ENCODE data around the gene LRRC18.

LRRC18 gene

DNA sequence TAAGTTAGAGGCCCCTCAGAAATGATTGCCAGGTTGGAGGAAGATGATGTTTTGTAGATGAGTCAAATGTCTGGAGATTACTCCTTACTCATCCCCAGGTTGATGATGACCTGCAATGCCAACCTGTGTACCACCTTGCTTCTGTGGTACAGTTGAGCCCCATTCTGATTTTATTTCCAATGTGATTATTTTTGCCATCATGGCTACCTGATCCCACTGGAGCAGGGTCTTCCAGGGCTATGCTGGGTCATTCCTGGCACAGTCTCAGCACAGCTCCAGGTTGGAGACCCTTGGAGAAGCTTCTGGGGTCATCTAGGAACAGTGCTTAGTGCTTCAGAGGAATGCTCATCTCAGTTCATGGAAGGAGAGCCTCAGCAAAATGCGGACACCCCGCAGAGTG lies 34.3 kb downstream of the LRRC18 start:
- DNase-seq (ENCODE audit: low spot score), result no peak
- in situ Hi-C loops (cut with MboI; ENCODE audit: low sequenced_read_pairs, unreplicated experiment), result no loop called here
- TF ChIP-seq, protein P1, sequence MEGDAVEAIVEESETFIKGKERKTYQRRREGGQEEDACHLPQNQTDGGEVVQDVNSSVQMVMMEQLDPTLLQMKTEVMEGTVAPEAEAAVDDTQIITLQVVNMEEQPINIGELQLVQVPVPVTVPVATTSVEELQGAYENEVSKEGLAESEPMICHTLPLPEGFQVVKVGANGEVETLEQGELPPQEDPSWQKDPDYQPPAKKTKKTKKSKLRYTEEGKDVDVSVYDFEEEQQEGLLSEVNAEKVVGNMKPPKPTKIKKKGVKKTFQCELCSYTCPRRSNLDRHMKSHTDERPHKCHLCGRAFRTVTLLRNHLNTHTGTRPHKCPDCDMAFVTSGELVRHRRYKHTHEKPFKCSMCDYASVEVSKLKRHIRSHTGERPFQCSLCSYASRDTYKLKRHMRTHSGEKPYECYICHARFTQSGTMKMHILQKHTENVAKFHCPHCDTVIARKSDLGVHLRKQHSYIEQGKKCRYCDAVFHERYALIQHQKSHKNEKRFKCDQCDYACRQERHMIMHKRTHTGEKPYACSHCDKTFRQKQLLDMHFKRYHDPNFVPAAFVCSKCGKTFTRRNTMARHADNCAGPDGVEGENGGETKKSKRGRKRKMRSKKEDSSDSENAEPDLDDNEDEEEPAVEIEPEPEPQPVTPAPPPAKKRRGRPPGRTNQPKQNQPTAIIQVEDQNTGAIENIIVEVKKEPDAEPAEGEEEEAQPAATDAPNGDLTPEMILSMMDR (IDR thresholded peaks at IDR 0.05; ENCODE audit: borderline replicate concordance, control extremely low read depth, extremely low read depth, insufficient read depth, missing control alignments), result no peak

DNA sequence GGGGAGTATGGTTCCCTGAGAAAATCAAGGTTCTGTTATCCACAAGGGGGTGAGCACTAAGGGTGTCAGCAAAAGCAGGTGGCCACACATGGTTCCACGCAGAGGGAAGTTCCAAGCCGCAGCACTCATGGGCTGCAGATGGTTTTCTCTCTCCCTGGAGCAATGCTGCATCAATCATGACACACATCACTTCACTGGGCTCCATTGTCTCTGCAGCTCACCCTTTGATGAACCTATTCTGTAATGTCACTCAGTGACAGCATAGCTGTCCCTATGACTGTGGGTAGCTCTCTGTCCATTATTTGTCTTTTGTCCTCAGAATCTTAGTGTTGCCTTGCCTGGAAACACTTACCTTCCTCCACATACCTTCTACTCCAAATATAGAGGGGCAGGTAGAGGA lies 34.8 kb downstream of the LRRC18 start:
- no peak for DNase-seq (ENCODE audit: low spot score)
- in situ Hi-C loops (cut with MboI; ENCODE audit: low sequenced_read_pairs, unreplicated experiment), result no loop called here
- TF ChIP-seq, protein P1 (IDR thresholded peaks at IDR 0.05; ENCODE audit: borderline replicate concordance, control extremely low read depth, extremely low read depth, insufficient read depth, missing control alignments), result no peak

DNA sequence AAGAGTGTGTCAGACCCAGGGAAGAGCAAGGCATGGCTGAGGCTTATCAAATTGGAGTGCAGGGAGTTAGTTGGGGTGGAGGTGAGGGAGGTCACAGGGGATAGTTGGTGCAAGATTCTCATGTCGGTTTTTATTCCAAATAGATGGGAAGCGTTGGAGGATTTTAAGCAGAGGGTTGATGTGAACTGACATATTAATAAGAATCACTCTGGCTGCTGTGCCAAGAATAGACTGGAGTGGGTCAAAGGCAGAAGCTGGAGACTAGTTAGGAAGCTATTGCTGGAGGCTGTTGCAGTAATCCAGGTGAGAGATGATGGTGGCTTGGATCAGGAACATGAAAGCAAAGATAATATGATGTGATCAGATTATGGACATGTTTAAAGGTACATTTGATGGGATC lies 36.5 kb downstream of the LRRC18 start:
- in situ Hi-C loops (cut with MboI; ENCODE audit: low sequenced_read_pairs, unreplicated experiment), result no loop called here
- DNase-seq (ENCODE audit: low spot score), result no peak
- TF ChIP-seq, protein P1 (IDR thresholded peaks at IDR 0.05; ENCODE audit: borderline replicate concordance, control extremely low read depth, extremely low read depth, insufficient read depth, missing control alignments), result no peak

DNA sequence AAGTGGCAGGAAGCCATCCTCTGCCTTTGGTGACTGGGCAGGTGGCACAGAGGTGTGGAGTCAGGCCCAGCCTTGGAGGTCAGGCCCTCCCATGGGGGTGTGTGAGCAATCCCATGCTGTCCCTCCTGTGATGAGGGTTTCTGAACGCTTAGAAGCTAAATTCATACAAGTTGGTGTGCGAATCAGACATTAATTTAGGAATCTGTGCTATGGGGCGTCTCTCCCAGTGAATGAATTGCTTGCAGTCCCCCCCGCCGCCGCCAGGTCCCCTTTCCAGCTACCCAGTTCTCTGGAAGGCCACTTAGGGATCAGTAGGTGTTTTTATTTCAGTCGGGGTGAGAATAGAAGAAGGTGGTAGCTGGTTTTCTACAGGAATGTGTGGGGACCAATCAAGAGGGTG lies 37.5 kb downstream of the LRRC18 start:
- TF ChIP-seq, protein P1 (IDR thresholded peaks at IDR 0.05; ENCODE audit: borderline replicate concordance, control extremely low read depth, extremely low read depth, insufficient read depth, missing control alignments), result no peak
- no peak for DNase-seq (ENCODE audit: low spot score)
- in situ Hi-C loops (cut with MboI; ENCODE audit: low sequenced_read_pairs, unreplicated experiment), result no loop called here

DNA sequence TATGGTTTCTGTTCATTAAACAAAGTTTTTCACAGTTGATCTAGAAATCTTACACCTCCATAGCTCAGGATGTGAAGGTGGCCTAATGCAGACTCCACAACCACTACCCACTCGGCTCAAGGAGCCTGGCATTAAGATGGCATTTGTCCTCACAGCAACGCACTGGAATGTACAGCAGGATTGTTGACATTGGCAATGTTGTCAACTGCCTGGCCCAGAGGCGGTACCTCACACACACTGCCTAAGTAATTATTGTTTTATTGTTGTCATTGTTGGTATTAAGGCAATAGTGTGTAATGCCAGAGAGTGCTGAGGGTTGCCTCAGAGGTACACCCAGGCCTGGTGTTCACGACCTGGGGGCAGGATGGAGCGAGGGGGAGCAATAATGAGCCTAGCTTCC lies 38.3 kb downstream of the LRRC18 start:
- TF ChIP-seq, protein P1 (IDR thresholded peaks at IDR 0.05; ENCODE audit: borderline replicate concordance, control extremely low read depth, extremely low read depth, insufficient read depth, missing control alignments), result no peak
- DNase-seq (ENCODE audit: low spot score), result no peak
- in situ Hi-C loops (cut with MboI; ENCODE audit: low sequenced_read_pairs, unreplicated experiment), result no loop called here

DNA sequence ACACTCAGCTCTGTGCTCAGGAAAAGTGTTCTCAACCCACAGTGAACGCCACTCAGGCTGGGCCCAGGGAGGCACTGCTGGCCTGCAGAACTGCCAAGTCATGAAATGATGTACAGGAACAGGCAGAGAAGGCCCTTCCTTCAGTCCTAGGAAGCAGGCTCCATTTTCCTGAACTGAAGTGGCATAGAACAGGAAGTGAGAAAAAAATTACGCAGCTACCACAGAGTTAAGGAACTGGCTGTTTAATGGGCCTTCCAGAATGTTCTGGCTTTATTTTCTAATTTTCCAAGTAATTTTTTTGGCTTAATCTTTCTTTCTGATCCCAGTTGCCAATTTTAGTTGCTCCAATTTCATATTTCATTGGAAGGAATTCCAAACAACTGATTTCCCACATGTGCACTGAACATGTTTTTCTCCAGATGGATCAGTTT lies 39.3 kb downstream of the LRRC18 start:
- in situ Hi-C loops (cut with MboI; ENCODE audit: low sequenced_read_pairs, unreplicated experiment), result no loop called here
- TF ChIP-seq, protein P1 (IDR thresholded peaks at IDR 0.05; ENCODE audit: borderline replicate concordance, control extremely low read depth, extremely low read depth, insufficient read depth, missing control alignments), result no peak
- DNase-seq (ENCODE audit: low spot score), result no peak

DNA sequence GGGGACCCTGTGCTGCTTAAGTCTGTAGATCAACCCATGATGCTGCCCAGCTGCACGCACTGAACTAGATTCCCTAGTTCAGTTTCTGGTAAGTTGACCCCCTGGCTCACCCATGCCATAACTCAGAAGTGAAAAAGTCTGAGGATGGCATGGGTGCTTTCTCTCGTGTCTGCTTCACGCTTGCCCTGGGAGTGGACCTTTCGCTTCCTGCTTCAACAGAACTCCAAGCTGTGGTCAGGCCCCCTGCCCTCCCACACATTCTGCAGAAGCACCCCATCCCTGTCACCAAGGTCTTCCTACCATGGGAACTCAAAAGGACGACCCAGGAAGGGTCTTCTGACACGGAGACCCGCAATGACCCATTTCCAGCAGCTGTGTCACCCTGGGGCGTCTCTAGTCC lies 39.9 kb downstream of the LRRC18 start:
- no peak for DNase-seq (ENCODE audit: low spot score)
- TF ChIP-seq, protein P1 (IDR thresholded peaks at IDR 0.05; ENCODE audit: borderline replicate concordance, control extremely low read depth, extremely low read depth, insufficient read depth, missing control alignments), result no peak
- in situ Hi-C loops (cut with MboI; ENCODE audit: low sequenced_read_pairs, unreplicated experiment), result no loop called here
